ENCODE measurements around the gene ACRBP.

- TF ChIP-seq CTCF (IDR thresholded peaks at IDR 0.05) (no peak), POLR2A (IDR thresholded peaks at IDR 0.05) (peak; percentile 11)
Measured at GRCh38 chr12:6632026-6632983, 14.9 kb downstream of the ACRBP start.

Data from transverse colon (tissue), 3 donors.